Activated naive CD4-positive, alpha-beta T cell treated with anti-CD3 and anti-CD28 coated beads, Interleukin-2, amount 50 U/mL, for 16 hours (primary cell): ENCODE data around the gene TRIM49D2.
"Not testable (repeated sequence)": the region's sequence is repeated elsewhere in the genome, so short reads cannot be mapped to it uniquely, and the experiment has no call there.

ENCODE experiments used
- DNase-seq: peaks from one replicate; pipeline ENCODE4 v3.0.0-alpha.2; 2020

The TRIM49D2 gene, protein sequence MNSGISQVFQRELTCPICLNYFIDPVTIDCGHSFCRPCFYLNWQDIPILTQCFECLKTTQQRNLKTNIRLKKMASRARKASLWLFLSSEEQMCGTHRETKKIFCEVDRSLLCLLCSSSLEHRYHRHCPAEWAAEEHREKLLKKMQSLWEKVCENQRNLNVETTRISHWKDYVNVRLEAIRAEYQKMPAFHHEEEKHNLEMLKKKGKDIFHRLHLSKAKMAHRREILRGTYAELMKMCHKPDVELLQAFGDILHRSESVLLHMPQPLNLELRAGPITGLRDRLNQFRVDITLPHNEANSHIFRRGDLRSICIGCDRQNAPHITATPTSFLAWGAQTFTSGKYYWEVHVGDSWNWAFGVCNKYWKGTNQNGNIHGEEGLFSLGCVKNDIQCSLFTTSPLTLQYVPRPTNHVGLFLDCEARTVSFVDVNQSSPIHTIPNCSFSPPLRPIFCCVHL

DNA sequence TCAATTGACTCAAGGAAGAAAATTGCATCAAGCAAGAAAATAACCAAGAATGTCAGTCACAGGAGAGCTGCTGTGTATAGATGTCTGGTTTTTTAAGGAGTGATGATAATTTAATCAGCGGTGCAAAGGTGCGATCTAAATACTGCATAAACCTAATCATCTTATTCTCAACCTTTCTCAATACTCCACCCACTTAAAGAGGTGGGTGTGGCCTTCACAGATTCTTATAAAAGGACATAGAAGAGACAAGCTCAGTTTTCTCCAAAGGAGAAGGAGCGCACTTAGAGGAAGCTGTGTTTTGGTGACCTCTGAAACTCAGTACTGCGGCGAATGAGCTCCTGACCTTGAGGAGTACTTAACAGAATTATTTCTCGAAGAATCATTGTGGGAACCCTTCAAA is at the start of gene TRIM49D2:
Gene TRIM49D2, plus strand, starts transcription at position 301 of the 400 bp plus-strand sequence. CDS start 2,698 bp downstream, outside the sequence.
- DNase-seq = not testable (repeated sequence)

DNA sequence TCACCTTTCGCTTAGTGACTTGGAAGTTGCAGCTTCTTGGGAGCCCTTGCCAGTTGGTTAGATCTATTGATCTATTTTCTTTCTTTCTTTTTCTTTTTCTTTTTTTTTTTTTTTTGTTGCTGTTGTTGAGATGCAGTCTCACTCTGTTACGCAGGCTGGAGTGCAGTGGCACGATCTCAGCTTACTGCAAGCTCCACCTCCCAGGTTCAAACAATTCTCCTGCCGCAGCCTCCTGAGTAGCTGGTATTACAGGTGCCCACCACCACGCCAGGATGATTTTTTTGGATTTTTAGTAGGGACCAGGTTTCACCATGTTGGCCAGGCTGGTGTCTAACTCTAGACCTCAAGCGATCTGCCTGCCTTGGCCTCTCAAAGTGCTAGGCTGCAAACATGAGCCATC is 46.4 kb upstream of the TRIM49D2 start:
- DNase-seq = not testable (repeated sequence)

DNA sequence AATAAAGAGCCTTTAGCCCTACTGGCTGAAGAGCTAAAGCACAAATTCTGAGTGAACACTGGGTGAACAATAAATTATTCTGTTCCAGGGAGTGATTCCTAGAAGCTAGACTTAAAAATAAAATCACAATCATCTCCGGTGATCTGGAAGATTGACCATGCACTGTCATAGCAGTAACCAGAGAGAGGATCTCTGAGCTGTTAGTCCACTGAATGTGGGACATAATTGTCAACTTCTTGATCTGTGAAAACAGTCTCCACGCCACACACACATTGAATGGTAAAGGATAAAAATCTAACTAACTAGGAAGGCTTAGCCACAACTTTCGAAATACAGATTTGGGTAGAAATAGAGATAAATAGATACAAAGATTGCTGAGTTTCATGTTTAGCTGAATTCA is 30.6 kb upstream of the TRIM49D2 start:
- not testable (repeated sequence) for DNase-seq

DNA sequence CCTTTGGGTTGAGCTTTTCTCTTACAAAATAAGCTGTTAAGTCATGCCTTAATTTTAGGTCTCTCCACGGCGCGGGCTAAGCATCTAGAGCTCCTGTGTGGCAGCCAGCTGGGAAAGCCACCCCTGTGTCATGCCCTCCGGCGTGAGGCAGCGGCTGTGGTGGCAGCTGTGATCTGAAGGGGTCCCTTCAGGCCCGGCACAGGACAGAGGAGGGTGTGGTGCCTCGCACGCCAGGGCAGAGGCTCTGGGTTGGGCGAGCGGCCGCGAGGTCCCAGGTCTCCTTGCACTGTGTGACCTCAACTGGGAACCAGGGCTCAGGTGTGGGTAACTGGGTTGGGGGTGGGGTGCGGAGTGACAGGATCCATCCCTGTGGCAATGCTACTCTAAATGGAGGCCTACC is 23.1 kb upstream of the TRIM49D2 start:
- DNase-seq = not testable (repeated sequence)

DNA sequence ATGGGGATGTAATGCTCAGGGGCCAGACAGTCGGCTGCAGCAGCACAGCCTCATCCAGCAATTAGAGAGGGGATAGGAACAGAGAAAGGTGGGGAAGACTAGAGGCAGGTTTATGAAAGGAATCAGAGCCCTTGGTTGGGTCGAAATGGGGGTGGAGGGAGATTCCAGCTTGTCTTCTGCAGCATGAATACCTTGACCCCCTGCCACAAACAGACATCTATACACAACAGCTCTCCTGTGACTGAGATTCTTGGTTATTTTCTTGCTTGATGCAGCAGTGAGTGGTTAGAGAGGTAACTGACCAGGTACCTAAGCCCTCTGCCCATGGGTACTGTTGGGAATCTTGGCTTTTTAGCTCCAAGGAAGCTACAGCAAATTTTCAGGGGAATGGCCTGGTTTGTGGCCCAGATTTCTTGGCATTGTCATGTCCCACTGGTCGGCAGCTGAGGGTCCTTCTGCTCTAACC is 1.6 kb upstream of the TRIM49D2 start, which contains the start of gene TRIM49D1:
Gene TRIM49D1, minus strand, starts transcription at position 51 of the 466 bp plus-strand sequence. CDS start 4,535 bp downstream, outside the sequence.
- DNase-seq = no peak

DNA sequence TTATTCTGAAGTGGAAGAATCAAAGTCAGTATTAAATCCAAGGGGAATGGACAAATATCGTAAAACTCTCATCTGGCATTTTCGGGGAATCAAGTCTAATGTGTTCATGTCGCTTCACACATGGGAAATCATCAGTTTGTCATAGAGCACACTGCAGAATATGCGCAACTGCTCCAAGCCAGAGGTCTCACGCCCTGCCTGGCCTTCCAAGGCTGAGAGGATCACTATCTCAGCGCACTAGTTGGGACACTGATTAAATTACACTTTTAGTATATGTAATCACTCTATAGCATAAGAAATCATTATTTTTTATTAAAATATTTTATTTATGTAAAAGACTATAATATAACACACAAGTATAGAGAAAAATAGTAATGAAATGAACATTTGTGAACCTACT is 37.0 kb downstream of the TRIM49D2 start:
- DNase-seq = not testable (repeated sequence)

DNA sequence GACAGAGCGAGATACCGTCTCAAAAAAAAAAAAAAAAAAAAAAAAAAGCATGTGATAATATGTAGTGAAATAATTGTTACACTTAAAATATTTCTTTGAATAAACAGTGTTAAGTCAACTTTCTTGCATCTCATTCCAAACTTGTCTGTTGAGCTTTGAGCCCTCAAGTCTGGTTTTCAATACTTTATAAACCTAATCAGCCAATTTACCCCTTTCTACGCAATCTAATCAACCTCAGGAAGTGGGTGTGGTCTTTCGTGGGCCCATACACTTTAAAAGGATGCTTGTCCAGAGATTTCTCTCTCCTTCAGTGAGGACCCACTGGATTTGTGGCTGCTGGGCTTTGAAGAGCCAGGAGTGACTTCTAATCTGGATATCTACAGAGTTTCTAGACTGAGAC is 41.9 kb downstream of the TRIM49D2 start, which contains the start of gene TRIM64:
Gene TRIM64, plus strand, starts transcription at position 301 of the 400 bp plus-strand sequence. CDS start 2,467 bp downstream, outside the sequence.
- not testable (repeated sequence) for DNase-seq
